HEK293T (cell line): ENCODE results near the gene SPATA9.
A peak's percentile ranks its signal among the peaks of the same experiment; 100 is the strongest.

Experiments
- BHLHE40 ChIP-seq: fragments of 450-650 bp; IDR thresholded peaks from 2 replicates; pipeline ENCODE4 v1.6.1; 2016; ENCODE audit warnings: mild to moderate bottlenecking, moderate library complexity, borderline replicate concordance
- ELF4 ChIP-seq: fragments of 450-650 bp; IDR thresholded peaks from 2 replicates; pipeline ENCODE4 v1.6.1; 2017; ENCODE audit warnings: antibody characterized with exemption
- FOXK2 ChIP-seq: fragments of 450-650 bp; IDR thresholded peaks from 2 replicates; pipeline ENCODE4 v1.6.1; 2016; ENCODE audit warnings: mild to moderate bottlenecking
- HDGF ChIP-seq: fragments of 450-650 bp; IDR thresholded peaks from 2 replicates; pipeline ENCODE4 v1.6.1; 2017; ENCODE audit warnings: antibody characterized with exemption, borderline replicate concordance
- L3MBTL2 ChIP-seq: fragments of 450-650 bp; conservative IDR thresholded peaks from 2 replicates; pipeline ENCODE4 v1.6.1; 2016; ENCODE audit warnings: mild to moderate bottlenecking
- NFRKB ChIP-seq: fragments of 450-650 bp; IDR thresholded peaks from 2 replicates; pipeline ENCODE4 v1.6.1; 2016; ENCODE audit warnings: mild to moderate bottlenecking, moderate library complexity
- SP1 ChIP-seq: fragments of 450-650 bp; IDR thresholded peaks from 2 replicates; pipeline ENCODE4 v1.6.1; 2017
- SUZ12 ChIP-seq: fragments of 450-650 bp; IDR thresholded peaks from 2 replicates; pipeline ENCODE4 v1.6.1; 2016; ENCODE audit warnings: mild to moderate bottlenecking

DNA sequence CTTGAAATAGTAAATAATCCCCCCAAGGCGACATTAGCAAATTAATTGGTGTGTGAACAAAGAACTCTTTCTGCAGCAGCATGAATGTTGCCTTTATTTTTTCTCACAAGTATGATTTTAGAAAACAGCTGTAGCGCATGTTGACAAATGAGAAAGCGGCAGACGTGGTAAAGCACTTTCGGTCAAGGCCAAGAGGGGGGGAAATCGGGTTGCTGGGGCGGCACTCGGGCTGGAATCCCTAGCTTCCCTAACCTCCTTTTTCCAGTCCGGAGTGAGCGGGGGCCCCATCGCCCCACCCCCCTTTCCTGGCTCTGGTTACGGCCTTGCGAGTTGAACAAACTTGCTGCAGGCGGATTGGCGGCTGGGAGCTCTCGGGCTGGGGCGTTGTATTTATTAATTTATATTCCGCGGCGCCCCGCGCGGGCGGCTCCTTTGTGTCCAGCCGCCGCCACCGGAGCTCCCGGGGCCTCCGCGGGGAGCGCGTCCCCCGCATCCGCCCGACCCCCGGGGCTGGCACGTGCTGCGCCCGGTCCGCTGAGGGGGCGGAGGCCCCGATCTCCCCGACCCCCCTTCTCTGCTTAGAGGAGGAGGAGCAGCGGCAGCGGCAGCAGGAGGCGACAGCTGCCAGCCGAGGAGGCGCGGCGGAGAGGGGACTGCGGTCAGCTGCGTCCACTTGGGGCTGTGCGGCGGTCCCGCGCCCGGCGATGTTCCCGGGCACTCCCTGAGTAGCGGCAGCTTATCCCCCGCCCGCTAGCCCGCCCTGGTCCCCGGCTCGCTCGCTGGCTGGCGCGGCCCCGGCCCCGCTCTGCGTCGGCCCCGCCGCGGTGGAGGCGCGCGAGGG is 48.2 kb upstream of the SPATA9 start, which contains the start of gene RHOBTB3:
- TF ChIP-seq SUZ12: no peak
- no peak for TF ChIP-seq HDGF
- TF ChIP-seq L3MBTL2: 0 out of 2 replicates have a peak, but pooled peaks have one; percentile 35
- TF ChIP-seq FOXK2: peak; percentile 62; the same call in 1 of the 2 replicates
- TF ChIP-seq ELF4: no peak
- TF ChIP-seq SP1: no peak
- TF ChIP-seq BHLHE40: no peak
- no peak for TF ChIP-seq NFRKB
